Testis (tissue), 2 donors: ENCODE data around the gene SIGLEC9.
A peak's percentile ranks its signal among the peaks of the same experiment; 100 is the strongest.

Source experiments
- POLR2A ChIP-seq: fragments of 450-650 bp; IDR thresholded peaks from one replicate; pipeline ENCODE4 v1.6.1; 2017; ENCODE audit warnings: antibody characterized with exemption, mild to moderate bottlenecking, moderate library complexity
- TF ChIP-seq, protein P1 (sequence below), 3 experiments: fragments of 450-650 bp in 2 of 3; fragments of 200-600 bp in 1 of 3; sonication (generic) in 1 of 3; IDR thresholded peaks; one replicate each; pipeline ENCODE4 v1.5.1; 2016 to 2019; ENCODE audit warnings: antibody characterized with exemption in 3 of 3, mild to moderate bottlenecking in 2 of 3, moderate library complexity in 1 of 3

DNA sequence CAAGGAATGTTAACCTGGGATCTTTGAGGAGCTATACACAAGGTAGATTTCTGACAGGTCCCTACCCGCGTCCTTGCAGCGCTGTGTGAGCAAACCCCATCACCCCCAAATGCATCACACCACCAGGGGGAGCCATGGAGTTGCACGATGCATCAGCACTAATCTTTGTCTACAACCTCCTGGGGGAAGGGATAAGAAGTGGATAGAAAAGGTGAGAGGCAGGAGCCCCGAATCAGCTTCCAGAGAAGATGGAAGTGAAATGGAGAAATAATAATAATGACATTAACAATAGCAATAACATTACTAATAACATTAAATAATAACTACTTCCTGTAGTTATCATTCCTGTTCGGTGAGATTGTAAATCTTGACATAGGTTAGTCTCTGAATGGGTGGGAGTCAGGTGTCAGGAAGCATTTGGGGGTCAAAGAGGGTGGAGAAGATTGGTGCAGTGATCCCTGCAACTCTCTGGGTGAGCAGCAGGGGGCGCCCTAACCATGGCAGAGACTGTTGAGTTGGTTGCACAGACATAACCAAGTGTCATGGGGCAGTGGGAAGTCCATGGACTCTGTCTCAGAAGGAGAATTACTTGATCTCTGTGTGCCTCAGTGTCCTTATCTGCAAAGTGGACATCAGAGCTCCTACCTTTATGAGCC lies 33.9 kb downstream of the SIGLEC9 start:
- no peak for TF ChIP-seq POLR2A
- TF ChIP-seq, protein P1, sequence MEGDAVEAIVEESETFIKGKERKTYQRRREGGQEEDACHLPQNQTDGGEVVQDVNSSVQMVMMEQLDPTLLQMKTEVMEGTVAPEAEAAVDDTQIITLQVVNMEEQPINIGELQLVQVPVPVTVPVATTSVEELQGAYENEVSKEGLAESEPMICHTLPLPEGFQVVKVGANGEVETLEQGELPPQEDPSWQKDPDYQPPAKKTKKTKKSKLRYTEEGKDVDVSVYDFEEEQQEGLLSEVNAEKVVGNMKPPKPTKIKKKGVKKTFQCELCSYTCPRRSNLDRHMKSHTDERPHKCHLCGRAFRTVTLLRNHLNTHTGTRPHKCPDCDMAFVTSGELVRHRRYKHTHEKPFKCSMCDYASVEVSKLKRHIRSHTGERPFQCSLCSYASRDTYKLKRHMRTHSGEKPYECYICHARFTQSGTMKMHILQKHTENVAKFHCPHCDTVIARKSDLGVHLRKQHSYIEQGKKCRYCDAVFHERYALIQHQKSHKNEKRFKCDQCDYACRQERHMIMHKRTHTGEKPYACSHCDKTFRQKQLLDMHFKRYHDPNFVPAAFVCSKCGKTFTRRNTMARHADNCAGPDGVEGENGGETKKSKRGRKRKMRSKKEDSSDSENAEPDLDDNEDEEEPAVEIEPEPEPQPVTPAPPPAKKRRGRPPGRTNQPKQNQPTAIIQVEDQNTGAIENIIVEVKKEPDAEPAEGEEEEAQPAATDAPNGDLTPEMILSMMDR (IDR thresholded peaks at IDR 0.05), result peak; percentile 46 to 77 (median 51)
